ELR (cell line): ENCODE data around the gene PLAAT4.
"Not testable (repeated sequence)": the region's sequence is repeated elsewhere in the genome, so short reads cannot be mapped to it uniquely, and the experiment has no call there.

Experiments
- DNase-seq: peaks from one replicate; pipeline ENCODE4 v3.0.0-alpha.2; 2015; ENCODE audit warnings: low read depth

Gene PLAAT4

GRCh38 chr11:63572026-63572688 lies 35.5 kb downstream of the PLAAT4 start:
- no peak for DNase-seq

GRCh38 chr11:63573881-63574855 lies 37.6 kb downstream of the PLAAT4 start:
- peak; percentile 42 for DNase-seq

DNA sequence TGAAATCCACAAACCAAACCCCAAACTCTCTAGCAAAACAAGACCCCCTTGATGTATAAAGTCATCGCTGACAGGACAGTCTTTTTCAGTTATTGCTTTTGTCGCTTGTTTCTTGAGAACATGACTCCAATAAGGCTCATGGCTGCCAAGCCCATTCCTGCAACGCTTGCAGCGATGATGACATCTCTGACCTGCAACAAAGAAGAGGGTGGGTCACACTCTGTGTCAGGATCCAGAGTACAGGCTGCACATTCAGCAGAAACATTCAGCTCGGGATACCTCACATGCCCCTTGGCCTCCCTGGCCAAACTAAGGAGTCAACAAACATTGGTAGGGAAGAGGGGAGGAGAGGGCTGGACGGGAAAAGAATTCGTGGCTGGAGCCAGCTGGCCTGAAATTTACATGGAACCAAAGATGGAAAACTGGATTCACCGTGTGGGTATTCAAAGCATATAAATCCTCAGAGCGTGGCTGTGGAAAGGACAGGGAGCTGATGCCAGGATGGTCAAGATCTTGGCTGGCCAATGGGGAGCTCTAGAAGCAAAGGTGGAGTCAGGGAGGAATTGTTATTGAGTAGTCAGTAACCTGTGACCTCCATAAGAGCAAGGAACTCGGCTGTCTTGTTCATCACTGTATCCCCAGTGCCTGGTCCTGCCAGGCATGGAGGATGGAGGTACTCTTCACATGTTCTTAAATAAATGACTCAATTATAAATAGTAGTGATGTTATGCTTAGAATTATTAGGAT lies 38.4 kb downstream of the PLAAT4 start:
- DNase-seq: no peak

DNA sequence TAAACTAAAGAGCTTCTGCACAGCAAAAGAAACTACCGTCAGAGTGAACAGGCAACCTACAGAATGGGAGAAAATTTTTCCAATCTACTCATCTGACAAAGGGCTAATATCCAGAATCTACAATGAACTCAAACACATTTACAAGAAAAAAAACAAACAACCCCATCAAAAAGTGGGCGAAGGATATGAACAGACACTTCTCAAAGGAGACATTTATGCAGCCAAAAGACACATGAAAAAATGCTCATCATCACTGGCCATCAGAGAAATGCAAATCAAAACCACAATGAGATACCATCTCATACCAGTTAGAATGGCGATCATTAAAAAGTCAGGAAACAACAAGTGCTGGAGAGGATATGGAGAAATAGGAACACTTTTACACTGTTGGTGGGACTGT lies 42.3 kb downstream of the PLAAT4 start:
- not testable (repeated sequence) for DNase-seq

GRCh38 chr11:63581224-63581623 lies 44.6 kb downstream of the PLAAT4 start:
- DNase-seq: not testable (repeated sequence)

DNA sequence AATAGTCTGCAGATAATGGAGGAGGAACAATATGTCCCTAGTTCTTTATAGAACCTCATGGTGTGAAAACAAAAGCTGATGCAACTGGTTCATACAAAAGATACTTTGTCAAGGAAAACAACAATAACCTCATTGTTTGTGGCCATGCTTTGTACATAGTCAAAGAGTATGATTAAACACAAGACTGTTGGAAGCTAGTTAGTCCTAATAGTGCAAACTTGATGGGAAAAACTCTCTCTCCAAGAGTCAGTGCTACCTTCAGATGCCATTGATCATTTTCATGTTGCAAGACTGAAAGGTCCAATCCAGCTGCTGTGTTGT lies 46.7 kb downstream of the PLAAT4 start:
- no peak for DNase-seq

- no peak for DNase-seq
Measured at GRCh38 chr11:63586451-63587166, 50.0 kb downstream of the PLAAT4 start.

- DNase-seq: no peak
Measured at GRCh38 chr11:63589000-63589399, 52.4 kb downstream of the PLAAT4 start.

DNA sequence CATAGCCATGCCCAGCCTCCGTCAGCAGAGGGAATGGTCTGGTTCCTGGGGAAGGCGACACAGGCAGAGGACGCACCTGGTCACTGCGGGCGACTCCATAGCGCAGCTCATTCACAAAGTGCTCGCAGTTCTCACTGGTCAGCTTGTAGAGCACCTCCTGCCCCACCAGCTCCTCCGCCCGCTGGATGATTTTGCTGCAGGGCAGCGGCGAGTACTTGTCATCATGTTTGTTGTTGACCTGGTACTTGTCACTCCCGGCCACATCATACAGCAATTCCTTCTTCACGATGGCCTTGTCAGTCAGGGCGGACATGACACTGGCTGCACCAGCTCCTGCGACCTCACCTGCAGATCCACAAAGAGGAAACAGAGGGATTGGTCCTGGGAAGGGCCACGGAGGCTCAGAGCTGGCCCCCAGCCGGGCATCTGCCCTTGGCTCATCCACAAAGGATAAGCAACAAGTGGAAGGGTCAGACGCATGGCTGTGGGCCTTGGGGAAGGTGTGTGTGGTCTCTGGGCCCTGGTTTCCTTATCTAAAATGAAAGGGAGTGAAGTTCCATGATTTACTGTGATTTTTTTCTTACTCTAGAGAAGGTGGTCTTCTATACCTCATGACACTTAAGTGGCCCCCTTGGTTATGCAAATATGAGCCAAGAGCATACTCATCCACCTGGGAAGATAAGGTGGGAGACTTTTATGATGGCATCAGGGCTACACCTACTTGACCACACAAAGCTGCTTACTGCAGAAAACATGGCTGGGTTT lies 53.6 kb downstream of the PLAAT4 start:
- no peak for DNase-seq

DNA sequence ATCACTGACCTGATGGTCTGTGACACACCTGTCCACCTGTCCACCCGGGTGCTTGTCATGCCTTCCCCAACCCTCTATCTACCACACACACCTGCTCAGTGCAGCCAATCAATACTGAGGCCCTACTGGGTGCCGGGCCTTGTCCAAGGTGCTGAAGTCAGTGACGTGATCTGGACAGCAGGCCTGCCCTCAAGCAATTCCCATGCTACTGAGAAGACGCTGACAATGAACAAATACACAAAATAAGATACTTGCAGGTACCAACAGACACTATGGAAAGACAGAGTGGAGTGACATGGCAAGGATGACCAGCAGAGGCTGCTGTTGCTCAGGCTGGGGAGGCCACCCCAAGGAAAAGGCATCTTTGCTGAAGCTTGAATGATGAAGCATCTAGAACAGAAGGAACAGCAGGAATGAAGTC lies 56.4 kb downstream of the PLAAT4 start:
- DNase-seq: peak; percentile 60

DNA sequence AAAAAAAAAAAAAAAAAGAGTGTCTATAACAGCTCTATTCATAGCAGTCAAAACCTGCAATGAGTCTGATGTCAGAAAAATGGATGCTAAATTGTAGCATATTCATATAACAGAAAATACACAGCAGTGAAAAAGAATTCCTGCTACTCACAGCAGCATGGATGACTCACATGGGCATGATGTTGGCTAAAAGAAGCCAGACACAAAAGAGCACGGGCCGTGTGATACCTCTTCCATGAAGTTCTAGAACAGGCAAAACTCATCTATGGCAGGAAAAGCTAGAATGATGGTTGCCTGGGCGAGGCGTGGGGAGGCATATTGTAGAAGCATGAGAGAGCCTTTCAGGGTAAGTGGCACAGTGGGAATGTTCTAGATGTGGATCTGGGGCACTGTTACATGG lies 58.7 kb downstream of the PLAAT4 start:
- peak; percentile 68 for DNase-seq
